Common myeloid progenitor, CD34-positive (primary cell): ENCODE measurements around the gene GALC.

Experiments used
- CTCF ChIA-PET: fragments of 350-600 bp; sonication (Branson Sonifier 250); formaldehyde crosslinking; loops from one replicate; lab custom pipeline; 2021; ENCODE audit warnings: antibody characterized with exemption; lab: Charles Lee
- POLR2A ChIA-PET: fragments of 350-600 bp; sonication (Branson Sonifier 250); formaldehyde crosslinking; loops from one replicate; lab custom pipeline; 2021; ENCODE audit warnings: antibody characterized with exemption; lab: Charles Lee
- DNase-seq, 3 donors: peaks; one replicate each; pipeline versions ENCODE4 v3.0.0 to v3.0.0-alpha.2; 2013
- H3K27ac ChIP-seq, 2 experiments: 1 replicate in 1 of 2; 2 replicates in 1 of 2; pipeline ENCODE4 v1.7.0; 2013; ENCODE audit warnings: inconsistent platforms in 2 of 2, low read length in 2 of 2, mild to moderate bottlenecking in 2 of 2, low read depth in 1 of 2, moderate library complexity in 1 of 2; ENCODE audit not compliant: severe bottlenecking in 2 of 2, insufficient read depth in 1 of 2, poor library complexity in 1 of 2
- H3K27me3 ChIP-seq, 5 experiments: replicated peaks in 2 of 5; 1 replicate in 3 of 5; 2 replicates in 2 of 5; pipeline versions ENCODE4 v1.6.1 to v1.7.0; 2013; ENCODE audit warnings: low read length in 4 of 5, mild to moderate bottlenecking in 2 of 5, moderate library complexity in 2 of 5, inconsistent platforms in 1 of 5; ENCODE audit not compliant: insufficient read depth in 5 of 5, control insufficient read depth in 4 of 5
- H3K36me3 ChIP-seq, 4 experiments: 1 replicate in 2 of 4; 2 replicates in 2 of 4; pipeline versions ENCODE4 v1.6.1 to v1.7.0; 2013; ENCODE audit warnings: low read length in 3 of 4, control low read depth in 1 of 4, mild to moderate bottlenecking in 1 of 4; ENCODE audit not compliant: control insufficient read depth in 4 of 4, insufficient read depth in 4 of 4
- H3K4me1 ChIP-seq, 4 experiments: 1 replicate in 3 of 4; 2 replicates in 1 of 4; pipeline versions ENCODE4 v1.6.1 to v1.7.1; 2013; ENCODE audit warnings: low read length in 3 of 4, mild to moderate bottlenecking in 3 of 4, control low read depth in 1 of 4, inconsistent platforms in 1 of 4, moderate library complexity in 1 of 4; ENCODE audit not compliant: control insufficient read depth in 4 of 4, insufficient read depth in 4 of 4; ENCODE audit errors: control extremely low read depth in 1 of 4
- H3K4me3 ChIP-seq, 7 experiments: 1 replicate in 4 of 7; 2 replicates in 3 of 7; pipeline versions ENCODE4 v1.5.1 to v1.7.0; 2013; ENCODE audit warnings: mild to moderate bottlenecking in 7 of 7, low read length in 6 of 7, moderate library complexity in 6 of 7, inconsistent platforms in 2 of 7, low read depth in 2 of 7, control low read depth in 1 of 7; ENCODE audit not compliant: insufficient read depth in 4 of 7, control insufficient read depth in 1 of 7; ENCODE audit errors: extremely low read depth in 1 of 7
- H3K9me3 ChIP-seq, 5 experiments: 1 replicate in 4 of 5; 2 replicates in 1 of 5; pipeline versions ENCODE4 v1.6.1 to v1.7.1; 2013; ENCODE audit warnings: low read length in 4 of 5, mild to moderate bottlenecking in 2 of 5, inconsistent platforms in 1 of 5, low read depth in 1 of 5, moderate library complexity in 1 of 5; ENCODE audit not compliant: control insufficient read depth in 4 of 5, insufficient read depth in 2 of 5; ENCODE audit errors: control extremely low read depth in 1 of 5
- WGBS: methylation state at CpG from one replicate; pipeline ENCODE4 v1.1.5; 2013; ENCODE audit not compliant: insufficient coverage; 5-methylcytosine and 5-hydroxymethylcytosine counted together

The GALC gene

DNA sequence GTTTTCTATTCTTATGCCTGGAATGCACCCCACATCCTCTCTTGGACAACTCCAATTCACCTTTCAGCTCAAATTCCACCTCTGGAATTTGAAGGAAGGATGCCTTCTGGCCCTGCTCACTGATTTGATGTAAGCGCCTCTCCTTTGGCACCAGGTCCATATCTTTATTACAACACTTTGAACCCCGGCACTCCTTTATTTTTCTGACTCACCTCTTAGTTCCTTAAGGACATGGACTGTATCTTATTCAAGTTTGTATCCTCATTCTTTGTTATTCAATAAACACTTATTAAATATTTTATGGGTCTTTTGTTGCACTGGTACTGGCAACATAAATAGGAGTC lies 3.1 kb downstream of the GALC start:
- H3K9me3 ChIP-seq: peaks cover 0 to 2% (median 0%) of the 10 kb centered on the region in 5 experiments
- ChIA-PET POLR2A (interaction anchor here (0.7 kb wide), 1 partner anchor 53 kb away, joined by 3 read pairs; no protein-coding TSS in a partner anchor), CTCF (interaction anchor here (0.7 kb wide), 1 partner anchor 24 kb away, joined by 3 read pairs; no protein-coding TSS in a partner anchor)
- no peak overlapping the region for H3K27ac ChIP-seq
- no peak for DNase-seq
- peaks cover 0 to 7% (median 2%) of the 10 kb centered on the region in 4 experiments for H3K36me3 ChIP-seq
- no peak overlapping the region for H3K4me3 ChIP-seq
- no peaks in the 10 kb centered on the region for H3K27me3 ChIP-seq
- H3K4me1 ChIP-seq: peaks cover 5 to 15% (median 9%) of the 10 kb centered on the region in 4 experiments
- WGBS: 95% methylated on average over 2 of the region's 2 CpGs

GRCh38 chr14:87989221-87989955 lies 3.6 kb downstream of the GALC start:
- H3K27ac ChIP-seq: no peak overlapping the region
- POLR2A ChIA-PET: no interaction called here
- no peak overlapping the region for H3K4me3 ChIP-seq
- peaks cover 0 to 9% (median 3%) of the 10 kb centered on the region in 4 experiments for H3K36me3 ChIP-seq
- H3K4me1 ChIP-seq: peaks cover 2 to 15% (median 9%) of the 10 kb centered on the region in 4 experiments
- CTCF ChIA-PET: interaction anchor here (0.7 to 1.6 kb wide), 2 partner anchors 17 to 25 kb away, joined by 3 to 5 read pairs; no protein-coding TSS in a partner anchor
- H3K9me3 ChIP-seq: peaks cover 0 to 2% (median 0%) of the 10 kb centered on the region in 5 experiments
- no peak for DNase-seq
- 96% methylated on average over 5 of the region's 5 CpGs for WGBS
- no peaks in the 10 kb centered on the region for H3K27me3 ChIP-seq

DNA sequence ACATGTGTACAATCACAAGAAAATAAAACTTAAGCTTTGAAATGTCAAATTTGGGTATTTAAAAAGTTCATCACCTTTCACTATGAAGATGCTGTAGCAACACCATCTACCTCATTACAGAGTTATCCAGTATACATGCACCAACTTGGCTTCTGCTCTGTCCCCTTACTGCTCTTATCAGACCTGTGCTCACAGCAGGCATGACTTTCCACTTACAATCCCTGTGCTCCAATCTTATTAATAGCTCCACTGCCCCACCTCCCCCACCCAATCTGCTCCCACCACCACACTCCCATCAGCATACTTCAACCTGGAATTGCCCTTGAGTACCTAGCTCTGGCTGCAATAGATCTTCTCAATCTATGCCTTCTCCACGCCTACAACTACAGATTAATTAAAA lies 13.3 kb downstream of the GALC start:
- ChIA-PET POLR2A (no interaction called here), CTCF (no interaction called here)
- WGBS: no CpG with 5 or more reads among the region's 1 CpG

GRCh38 chr14:87975636-87976035 lies 17.3 kb downstream of the GALC start:
- peaks cover 0 to 7% (median 4%) of the 10 kb centered on the region in 4 experiments for H3K36me3 ChIP-seq
- H3K4me3 ChIP-seq: no peak overlapping the region
- H3K27ac ChIP-seq: no peak overlapping the region
- H3K27me3 ChIP-seq: no peaks in the 10 kb centered on the region
- ChIA-PET POLR2A (no interaction called here), CTCF (no interaction called here)
- no peaks in the 10 kb centered on the region for H3K4me1 ChIP-seq
- no peak for DNase-seq
- H3K9me3 ChIP-seq: no peaks in the 10 kb centered on the region

More for the DNA sequence above, 13.3 kb downstream of the GALC start:
- H3K4me3 ChIP-seq: no peak overlapping the region
- H3K36me3 ChIP-seq: peaks cover 0 to 23% (median 8%) of the 10 kb centered on the region in 4 experiments
- H3K27me3 ChIP-seq: no peaks in the 10 kb centered on the region
- no peaks in the 10 kb centered on the region for H3K9me3 ChIP-seq
- no peak overlapping the region for H3K27ac ChIP-seq
- no peak for DNase-seq
- no peaks in the 10 kb centered on the region for H3K4me1 ChIP-seq

- Histone ChIP-seq H3K27ac (no peak overlapping the region), H3K36me3 (peaks cover 0 to 7% (median 1%) of the 10 kb centered on the region in 4 experiments), H3K27me3 (no peaks in the 10 kb centered on the region), H3K4me1 (peaks cover 0 to 3% (median 0%) of the 10 kb centered on the region in 4 experiments), H3K9me3 (no peaks in the 10 kb centered on the region), H3K4me3 (no peak overlapping the region)
- CTCF ChIA-PET: interaction anchor here (0.6 kb wide), 1 partner anchor 30 kb away, joined by 3 read pairs; no protein-coding TSS in a partner anchor
- POLR2A ChIA-PET: no interaction called here
- no peak for DNase-seq
- WGBS: 100% methylated on average over 1 of the region's 2 CpGs
Observed at GRCh38 chr14:87971010-87971409, 22.0 kb downstream of the GALC start.

- CTCF ChIA-PET: no interaction called here
- no peaks in the 10 kb centered on the region for H3K9me3 ChIP-seq
- POLR2A ChIA-PET: no interaction called here
- H3K36me3 ChIP-seq: peaks cover 0 to 13% (median 5%) of the 10 kb centered on the region in 4 experiments
- H3K27me3 ChIP-seq: no peaks in the 10 kb centered on the region
- DNase-seq: no peak
- H3K27ac ChIP-seq: no peak overlapping the region
- H3K4me3 ChIP-seq: no peak overlapping the region
- peaks cover 0 to 3% (median 0%) of the 10 kb centered on the region in 4 experiments for H3K4me1 ChIP-seq
Observed at GRCh38 chr14:87967496-87967895, 25.5 kb downstream of the GALC start.

DNA sequence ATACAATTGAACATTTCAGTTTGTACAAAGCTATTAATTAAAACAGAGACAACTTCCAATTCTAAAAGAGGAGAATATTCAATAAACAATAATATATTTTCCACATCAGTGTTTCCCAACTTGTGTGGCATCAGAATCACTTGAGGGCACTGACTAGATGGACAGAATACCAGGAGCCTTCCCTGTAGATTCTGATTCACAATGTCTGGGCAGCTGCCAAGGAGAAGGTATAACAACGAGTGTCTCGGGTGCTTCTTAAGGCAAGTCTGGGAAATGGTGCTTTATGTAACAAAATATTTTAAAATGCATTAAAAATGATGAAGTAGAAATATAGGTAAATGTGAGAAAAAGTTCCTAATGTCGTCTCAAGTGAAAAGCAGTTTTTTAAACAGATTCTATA lies 26.2 kb downstream of the GALC start:
- H3K4me3 ChIP-seq: no peak overlapping the region
- DNase-seq: no peak
- ChIA-PET CTCF (no interaction called here), POLR2A (no interaction called here)
- H3K9me3 ChIP-seq: peaks cover 0 to 1% (median 0%) of the 10 kb centered on the region in 5 experiments
- no CpG with 5 or more reads among the region's 3 CpGs for WGBS
- H3K27ac ChIP-seq: no peak overlapping the region
- peaks cover 1 to 20% (median 10%) of the 10 kb centered on the region in 4 experiments for H3K36me3 ChIP-seq
- peaks cover 0 to 3% (median 0%) of the 10 kb centered on the region in 4 experiments for H3K4me1 ChIP-seq
- H3K27me3 ChIP-seq: no peaks in the 10 kb centered on the region
